Body of pancreas (tissue), 4 donors: ENCODE data around the gene PDK2.

Source experiments
- POLR2A ChIP-seq, 3 donors: fragments of 450-650 bp; IDR thresholded peaks; one replicate each; pipeline ENCODE4 v1.6.1; 2016; ENCODE audit warnings: antibody characterized with exemption in 3 of 3, mild to moderate bottlenecking in 2 of 3
- TF ChIP-seq, protein P1 (sequence below), 7 experiments: fragments of 450-650 bp in 4 of 7; fragments of 200-600 bp in 3 of 7; sonication (generic) in 3 of 7; IDR thresholded peaks; one replicate each; pipeline ENCODE4 v1.5.1; 2016 to 2019; ENCODE audit warnings: antibody characterized with exemption in 7 of 7

DNA sequence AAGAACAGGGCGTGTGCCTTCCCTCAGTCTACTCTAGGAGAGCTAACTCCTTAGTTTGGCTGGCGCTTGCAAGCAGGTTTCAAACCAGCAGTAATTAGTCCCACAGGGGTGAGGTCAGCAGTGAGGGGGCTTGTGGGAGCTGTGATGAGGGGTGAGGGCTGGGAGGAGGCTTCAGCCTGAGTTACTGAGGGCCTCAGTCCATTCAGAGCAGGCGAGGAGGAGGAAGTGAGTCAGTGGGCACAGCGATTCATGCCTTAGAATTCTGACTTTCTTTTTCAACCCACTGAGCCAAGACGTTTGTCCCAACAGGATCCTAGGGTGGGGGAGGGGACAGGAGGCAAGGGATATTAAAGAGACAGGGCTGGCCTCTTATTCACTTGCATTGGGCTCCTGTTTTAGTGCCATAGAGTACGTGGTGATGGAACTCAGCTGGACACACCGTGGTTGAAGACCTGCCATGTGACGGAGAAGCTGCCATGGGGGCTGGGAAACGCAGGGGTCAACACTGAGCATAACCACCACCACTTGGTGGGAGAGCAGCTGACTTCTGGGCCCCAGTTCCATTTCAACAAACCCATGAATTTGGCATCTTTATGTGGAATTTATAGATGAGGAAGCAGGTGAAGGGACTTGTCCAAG is 47.5 kb upstream of the PDK2 start:
- no peak for TF ChIP-seq POLR2A (IDR thresholded peaks at IDR 0.05)
- TF ChIP-seq, protein P1, sequence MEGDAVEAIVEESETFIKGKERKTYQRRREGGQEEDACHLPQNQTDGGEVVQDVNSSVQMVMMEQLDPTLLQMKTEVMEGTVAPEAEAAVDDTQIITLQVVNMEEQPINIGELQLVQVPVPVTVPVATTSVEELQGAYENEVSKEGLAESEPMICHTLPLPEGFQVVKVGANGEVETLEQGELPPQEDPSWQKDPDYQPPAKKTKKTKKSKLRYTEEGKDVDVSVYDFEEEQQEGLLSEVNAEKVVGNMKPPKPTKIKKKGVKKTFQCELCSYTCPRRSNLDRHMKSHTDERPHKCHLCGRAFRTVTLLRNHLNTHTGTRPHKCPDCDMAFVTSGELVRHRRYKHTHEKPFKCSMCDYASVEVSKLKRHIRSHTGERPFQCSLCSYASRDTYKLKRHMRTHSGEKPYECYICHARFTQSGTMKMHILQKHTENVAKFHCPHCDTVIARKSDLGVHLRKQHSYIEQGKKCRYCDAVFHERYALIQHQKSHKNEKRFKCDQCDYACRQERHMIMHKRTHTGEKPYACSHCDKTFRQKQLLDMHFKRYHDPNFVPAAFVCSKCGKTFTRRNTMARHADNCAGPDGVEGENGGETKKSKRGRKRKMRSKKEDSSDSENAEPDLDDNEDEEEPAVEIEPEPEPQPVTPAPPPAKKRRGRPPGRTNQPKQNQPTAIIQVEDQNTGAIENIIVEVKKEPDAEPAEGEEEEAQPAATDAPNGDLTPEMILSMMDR (IDR thresholded peaks at IDR 0.05): no peak
